Measurements from ENCODE around the gene ZC2HC1C.

ZC2HC1C gene, protein sequence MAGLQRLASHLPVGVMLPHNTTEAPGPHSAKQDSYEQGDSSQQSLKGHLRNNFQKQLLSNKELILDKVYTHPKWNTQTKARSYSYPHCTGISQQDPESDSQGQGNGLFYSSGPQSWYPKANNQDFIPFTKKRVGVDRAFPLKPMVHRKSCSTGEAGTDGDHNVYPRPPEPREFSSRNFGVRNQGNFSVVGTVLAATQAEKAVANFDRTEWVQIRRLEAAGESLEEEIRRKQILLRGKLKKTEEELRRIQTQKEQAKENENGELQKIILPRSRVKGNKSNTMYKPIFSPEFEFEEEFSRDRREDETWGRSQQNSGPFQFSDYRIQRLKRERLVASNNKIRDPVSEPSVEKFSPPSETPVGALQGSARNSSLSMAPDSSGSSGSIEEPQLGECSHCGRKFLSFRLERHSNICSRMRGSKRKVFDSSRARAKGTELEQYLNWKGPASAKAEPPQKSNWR

DNA sequence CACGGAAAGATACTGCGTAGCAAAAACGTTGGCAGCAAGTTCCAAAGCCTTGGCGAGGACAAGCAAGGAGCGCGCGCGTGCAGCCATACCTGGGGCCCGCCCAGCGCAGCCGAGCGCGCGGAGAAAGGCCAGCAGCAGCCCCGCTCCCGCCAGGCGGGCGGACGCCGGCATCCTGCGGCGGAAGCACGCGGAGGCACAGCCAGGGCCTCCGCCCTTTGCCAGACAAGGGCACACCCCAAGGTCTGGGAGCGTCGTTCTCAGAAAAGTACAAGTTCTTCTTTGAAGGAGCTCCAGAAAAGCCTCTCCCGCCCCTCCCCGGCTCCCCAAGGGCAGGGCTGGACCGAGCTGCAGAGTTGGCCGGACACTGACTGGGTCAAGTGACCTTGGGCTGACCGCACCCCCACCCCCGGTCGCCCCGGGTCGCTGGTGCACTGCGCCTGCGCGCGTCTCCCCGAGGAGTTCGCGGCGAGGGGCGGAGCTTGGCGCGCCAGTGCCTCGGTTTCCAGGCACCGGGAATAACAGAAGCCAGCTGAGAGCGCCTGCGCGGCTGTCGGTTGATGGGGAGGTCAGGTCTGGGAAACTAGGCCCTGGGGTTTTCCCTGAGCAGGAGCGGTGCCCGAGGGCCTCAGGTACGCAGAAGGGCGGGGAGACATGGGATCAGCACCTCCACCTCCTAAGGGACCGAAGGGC is at the start of gene ZC2HC1C:
Gene ZC2HC1C (plus strand): TSS at position 521 of the 690 bp plus-strand sequence. CDS start 933 bp downstream, outside the sequence.
- peak; percentile 83 for DNase-seq (ENCODE audit: extremely low spot score)
- ChIA-PET POLR2A (interaction anchor here (0.6 to 3.1 kb wide), 8 partner anchors 9 to 146 kb away, joined by 3 to 15 read pairs (median 4); partner anchors contain the start of genes EIF2B2 and RPS6KL1), CTCF (interaction anchor here (1.0 to 1.4 kb wide), 2 partner anchors 121 to 124 kb away, joined by 3 read pairs; no protein-coding TSS in a partner anchor)
- TF ChIP-seq ZNF384 (IDR thresholded peaks at IDR 0.05) (no peak), L3MBTL2 (conservative IDR thresholded peaks at IDR 0.05) (peak; percentile 74), PKNOX1 (IDR thresholded peaks at IDR 0.05) (peak; percentile 69), NFRKB (IDR thresholded peaks at IDR 0.05) (no peak)

DNA sequence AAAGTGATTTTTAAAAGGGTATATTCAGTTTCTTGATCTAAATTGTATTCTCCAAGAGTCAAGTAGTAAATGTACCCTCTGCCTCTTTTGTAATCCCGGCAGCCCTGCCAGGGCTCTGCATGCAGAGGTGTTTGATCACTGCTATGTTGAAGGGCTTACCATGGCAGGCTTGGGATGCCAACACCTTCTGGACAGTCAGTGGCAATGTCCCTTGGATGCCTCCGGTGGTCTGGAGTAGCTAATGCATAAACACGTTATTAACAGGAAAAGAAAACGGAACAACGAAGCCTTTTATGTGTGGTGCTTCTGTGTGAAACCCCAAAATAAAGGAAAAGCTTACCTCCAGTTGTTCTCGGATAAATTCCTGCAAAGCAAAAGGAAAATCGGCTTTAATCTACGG is 46.8 kb upstream of the ZC2HC1C start:
- POLR2A ChIA-PET, result interaction anchor here (2.0 kb wide), 1 partner anchor 41 kb away, joined by 6 read pairs; the partner anchor contains the start of gene ACYP1

GRCh38 chr14:75023108-75023507 is 46.3 kb upstream of the ZC2HC1C start:
- TF ChIP-seq FOXM1 (IDR thresholded peaks at IDR 0.05; ENCODE audit: borderline replicate concordance) (no peak), HDGF (IDR thresholded peaks at IDR 0.05; ENCODE audit: borderline replicate concordance) (no peak), PKNOX1 (IDR thresholded peaks at IDR 0.05) (no peak), FOXA1 (IDR thresholded peaks at IDR 0.05) (no peak), ARNT (IDR thresholded peaks at IDR 0.05) (no peak), CTBP1 (IDR thresholded peaks at IDR 0.05; ENCODE audit: borderline replicate concordance) (no peak), ZNF384 (IDR thresholded peaks at IDR 0.05) (no peak)
- no peak for DNase-seq (ENCODE audit: extremely low spot score)
- ChIA-PET CTCF (interaction anchor here (1.2 kb wide), 1 partner anchor 78 kb away, joined by 3 read pairs; no protein-coding TSS in a partner anchor), POLR2A (interaction anchor here (2.0 kb wide), 1 partner anchor 41 kb away, joined by 6 read pairs; the partner anchor contains the start of gene ACYP1)

More for the DNA sequence above, 46.8 kb upstream of the ZC2HC1C start:
- TF ChIP-seq SP1 (IDR thresholded peaks at IDR 0.05) (no peak), HDGF (IDR thresholded peaks at IDR 0.05; ENCODE audit: borderline replicate concordance) (no peak), LEF1 (IDR thresholded peaks at IDR 0.05; ENCODE audit: borderline replicate concordance) (no peak), TARDBP (IDR thresholded peaks at IDR 0.05) (no peak), L3MBTL2 (conservative IDR thresholded peaks at IDR 0.05) (no peak), CTBP1 (IDR thresholded peaks at IDR 0.05; ENCODE audit: borderline replicate concordance) (no peak), ARNT (IDR thresholded peaks at IDR 0.05) (no peak), ZNF384 (IDR thresholded peaks at IDR 0.05) (no peak), SUZ12 (IDR thresholded peaks at IDR 0.05) (no peak), FOXM1 (IDR thresholded peaks at IDR 0.05; ENCODE audit: borderline replicate concordance) (no peak), NFRKB (IDR thresholded peaks at IDR 0.05) (no peak), ELF4 (IDR thresholded peaks at IDR 0.05) (no peak), BHLHE40 (IDR thresholded peaks at IDR 0.05; ENCODE audit: borderline replicate concordance) (no peak), PKNOX1 (IDR thresholded peaks at IDR 0.05) (no peak), FOXA1 (IDR thresholded peaks at IDR 0.05) (no peak), FOXK2 (IDR thresholded peaks at IDR 0.05) (no peak)
- CTCF ChIA-PET, result interaction anchor here (1.1 to 1.2 kb wide), 2 partner anchors 78 to 117 kb away, joined by 3 read pairs; no protein-coding TSS in a partner anchor
- peak; percentile 49 for DNase-seq (ENCODE audit: extremely low spot score)

GRCh38 chr14:75025082-75025481 is 44.4 kb upstream of the ZC2HC1C start:
- DNase-seq (ENCODE audit: extremely low spot score), result no peak
- POLR2A ChIA-PET, result no interaction called here
- TF ChIP-seq FOXK2 (IDR thresholded peaks at IDR 0.05) (no peak), BHLHE40 (IDR thresholded peaks at IDR 0.05; ENCODE audit: borderline replicate concordance) (no peak), SUZ12 (IDR thresholded peaks at IDR 0.05) (no peak), HDGF (IDR thresholded peaks at IDR 0.05; ENCODE audit: borderline replicate concordance) (no peak), TARDBP (IDR thresholded peaks at IDR 0.05) (no peak), SP1 (IDR thresholded peaks at IDR 0.05) (no peak), FOXA1 (IDR thresholded peaks at IDR 0.05) (no peak), PKNOX1 (IDR thresholded peaks at IDR 0.05) (no peak), CTBP1 (IDR thresholded peaks at IDR 0.05; ENCODE audit: borderline replicate concordance) (no peak), ZNF384 (IDR thresholded peaks at IDR 0.05) (no peak), L3MBTL2 (conservative IDR thresholded peaks at IDR 0.05) (no peak), LEF1 (IDR thresholded peaks at IDR 0.05; ENCODE audit: borderline replicate concordance) (no peak), ARNT (IDR thresholded peaks at IDR 0.05) (no peak), ELF4 (IDR thresholded peaks at IDR 0.05) (no peak), FOXM1 (IDR thresholded peaks at IDR 0.05; ENCODE audit: borderline replicate concordance) (no peak), NFRKB (IDR thresholded peaks at IDR 0.05) (no peak)
- CTCF ChIA-PET, result interaction anchor here (1.6 kb wide), 1 partner anchor 44 kb away, joined by 3 read pairs; no protein-coding TSS in a partner anchor

GRCh38 chr14:75025876-75026275 is 43.6 kb upstream of the ZC2HC1C start:
- CTCF ChIA-PET, result no interaction called here

More at GRCh38 chr14:75025876-75026275, 43.6 kb upstream of the ZC2HC1C start:
- POLR2A ChIA-PET, result no interaction called here
- no peak for TF ChIP-seq LEF1 (IDR thresholded peaks at IDR 0.05; ENCODE audit: borderline replicate concordance)
- TF ChIP-seq L3MBTL2 (conservative IDR thresholded peaks at IDR 0.05), result no peak
- TF ChIP-seq ELF4 (IDR thresholded peaks at IDR 0.05), result no peak
- no peak for TF ChIP-seq NFRKB (IDR thresholded peaks at IDR 0.05)
- TF ChIP-seq PKNOX1 (IDR thresholded peaks at IDR 0.05), result no peak
- no peak for TF ChIP-seq FOXA1 (IDR thresholded peaks at IDR 0.05)
- no peak for TF ChIP-seq TARDBP (IDR thresholded peaks at IDR 0.05)
- no peak for TF ChIP-seq ARNT (IDR thresholded peaks at IDR 0.05)
- no peak for TF ChIP-seq FOXK2 (IDR thresholded peaks at IDR 0.05)
- no peak for TF ChIP-seq FOXM1 (IDR thresholded peaks at IDR 0.05; ENCODE audit: borderline replicate concordance)
- DNase-seq (ENCODE audit: extremely low spot score), result no peak

All from HEK293T (cell line).